ENCODE measurements around the gene MYH9.

MYH9 gene

DNA sequence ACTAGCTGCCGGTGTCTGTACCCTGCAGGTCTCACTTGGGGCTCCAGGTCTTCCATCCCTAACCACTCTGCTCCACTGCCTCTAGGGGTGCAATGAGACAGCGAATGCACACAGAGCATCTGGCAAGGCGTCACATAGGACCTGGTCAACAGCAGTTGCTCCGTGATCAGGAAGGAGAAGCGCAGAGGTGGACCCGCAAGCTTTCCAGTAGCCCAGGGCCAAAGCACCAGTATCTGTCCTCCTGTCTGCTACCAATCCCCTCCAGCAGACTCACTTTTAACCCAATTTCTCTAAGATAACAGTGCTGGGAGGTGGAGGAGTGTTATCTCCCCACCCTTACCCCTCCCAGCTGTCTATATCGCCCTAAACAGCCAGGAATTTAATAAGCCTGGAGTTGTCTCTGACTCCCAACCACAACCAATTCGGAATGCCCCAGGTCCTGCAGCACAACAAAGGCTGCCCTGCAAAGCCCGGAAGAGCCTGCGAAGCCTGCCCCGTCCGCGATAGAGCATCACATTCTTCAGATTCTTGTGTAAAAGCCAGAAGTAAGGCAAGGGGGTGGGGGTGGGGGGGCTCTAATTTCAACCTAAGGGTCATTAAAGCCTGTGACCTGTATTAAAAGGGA is 19.3 kb downstream of the MYH9 start (continued):
- TF ChIP-seq ATF2 (tag by site-specific recombination; IDR thresholded peaks at IDR 0.05; ENCODE audit: low read depth) (no peak), ZNF558 (tag by site-specific recombination; IDR thresholded peaks at IDR 0.05) (no peak), ZBTB7A (tag by site-specific recombination; IDR thresholded peaks at IDR 0.05; ENCODE audit: low read depth) (no peak)

- Histone ChIP-seq H3K4me3 (ENCODE audit: low read depth, low read length) (no peak overlapping the region), H3K4me1 (ENCODE audit: control insufficient read depth, insufficient read depth, low read length) (peaks cover 59% of the 10 kb centered on the region), H3K27ac (ENCODE audit: extremely low read depth, low read depth, low read length) (no peak overlapping the region), H3K9me3 (ENCODE audit: control insufficient read depth, insufficient read depth, low read depth, low read length) (no peaks in the 10 kb centered on the region), H3K36me3 (ENCODE audit: control insufficient read depth in 2 of 2, insufficient read depth in 1 of 2, low read length in 2 of 2) (peaks cover 4 to 7% of the 10 kb centered on the region in 2 experiments; a peak in 2 of 3 replicates)
- TF ChIP-seq BCL11A (tag by site-specific recombination; IDR thresholded peaks at IDR 0.05; ENCODE audit: low read depth) (no peak), BCL6B (tag by site-specific recombination; IDR thresholded peaks at IDR 0.05) (no peak), ZNF677 (tag by site-specific recombination; IDR thresholded peaks at IDR 0.05) (no peak), SCRT2 (tag by site-specific recombination; IDR thresholded peaks at IDR 0.05) (no peak), OSR2 (tag by site-specific recombination; IDR thresholded peaks at IDR 0.05) (no peak), ZFP41 (tag by site-specific recombination; IDR thresholded peaks at IDR 0.05; ENCODE audit: borderline replicate concordance) (no peak), ZNF843 (tag by site-specific recombination; IDR thresholded peaks at IDR 0.05) (no peak), ZFHX2 (tag by site-specific recombination; conservative IDR thresholded peaks at IDR 0.05) (no peak), ZNF626 (tag by site-specific recombination; IDR thresholded peaks at IDR 0.05) (no peak), FEZF1 (tag by site-specific recombination; IDR thresholded peaks at IDR 0.05) (no peak), SCRT1 (tag by site-specific recombination; IDR thresholded peaks at IDR 0.05; ENCODE audit: borderline replicate concordance) (no peak), TCF7L2 (IDR thresholded peaks at IDR 0.05; ENCODE audit: borderline replicate concordance, low read depth, low read length) (no peak), ZBTB20 (tag by site-specific recombination; IDR thresholded peaks at IDR 0.05) (no peak), SP3 (tag by site-specific recombination; IDR thresholded peaks at IDR 0.05) (no peak), KLF16 (tag by site-specific recombination; IDR thresholded peaks at IDR 0.05) (no peak), ZNF114 (tag by site-specific recombination; IDR thresholded peaks at IDR 0.05) (no peak)
- TF ChIP-seq, protein P1, sequence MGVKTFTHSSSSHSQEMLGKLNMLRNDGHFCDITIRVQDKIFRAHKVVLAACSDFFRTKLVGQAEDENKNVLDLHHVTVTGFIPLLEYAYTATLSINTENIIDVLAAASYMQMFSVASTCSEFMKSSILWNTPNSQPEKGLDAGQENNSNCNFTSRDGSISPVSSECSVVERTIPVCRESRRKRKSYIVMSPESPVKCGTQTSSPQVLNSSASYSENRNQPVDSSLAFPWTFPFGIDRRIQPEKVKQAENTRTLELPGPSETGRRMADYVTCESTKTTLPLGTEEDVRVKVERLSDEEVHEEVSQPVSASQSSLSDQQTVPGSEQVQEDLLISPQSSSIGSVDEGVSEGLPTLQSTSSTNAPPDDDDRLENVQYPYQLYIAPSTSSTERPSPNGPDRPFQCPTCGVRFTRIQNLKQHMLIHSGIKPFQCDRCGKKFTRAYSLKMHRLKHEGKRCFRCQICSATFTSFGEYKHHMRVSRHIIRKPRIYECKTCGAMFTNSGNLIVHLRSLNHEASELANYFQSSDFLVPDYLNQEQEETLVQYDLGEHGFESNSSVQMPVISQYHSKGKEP (tag by site-specific recombination; IDR thresholded peaks at IDR 0.05) = no peak
- TF ChIP-seq, protein P2, sequence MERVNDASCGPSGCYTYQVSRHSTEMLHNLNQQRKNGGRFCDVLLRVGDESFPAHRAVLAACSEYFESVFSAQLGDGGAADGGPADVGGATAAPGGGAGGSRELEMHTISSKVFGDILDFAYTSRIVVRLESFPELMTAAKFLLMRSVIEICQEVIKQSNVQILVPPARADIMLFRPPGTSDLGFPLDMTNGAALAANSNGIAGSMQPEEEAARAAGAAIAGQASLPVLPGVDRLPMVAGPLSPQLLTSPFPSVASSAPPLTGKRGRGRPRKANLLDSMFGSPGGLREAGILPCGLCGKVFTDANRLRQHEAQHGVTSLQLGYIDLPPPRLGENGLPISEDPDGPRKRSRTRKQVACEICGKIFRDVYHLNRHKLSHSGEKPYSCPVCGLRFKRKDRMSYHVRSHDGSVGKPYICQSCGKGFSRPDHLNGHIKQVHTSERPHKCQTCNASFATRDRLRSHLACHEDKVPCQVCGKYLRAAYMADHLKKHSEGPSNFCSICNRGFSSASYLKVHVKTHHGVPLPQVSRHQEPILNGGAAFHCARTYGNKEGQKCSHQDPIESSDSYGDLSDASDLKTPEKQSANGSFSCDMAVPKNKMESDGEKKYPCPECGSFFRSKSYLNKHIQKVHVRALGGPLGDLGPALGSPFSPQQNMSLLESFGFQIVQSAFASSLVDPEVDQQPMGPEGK (tag by site-specific recombination; IDR thresholded peaks at IDR 0.05) = no peak
- TF ChIP-seq, protein P3, sequence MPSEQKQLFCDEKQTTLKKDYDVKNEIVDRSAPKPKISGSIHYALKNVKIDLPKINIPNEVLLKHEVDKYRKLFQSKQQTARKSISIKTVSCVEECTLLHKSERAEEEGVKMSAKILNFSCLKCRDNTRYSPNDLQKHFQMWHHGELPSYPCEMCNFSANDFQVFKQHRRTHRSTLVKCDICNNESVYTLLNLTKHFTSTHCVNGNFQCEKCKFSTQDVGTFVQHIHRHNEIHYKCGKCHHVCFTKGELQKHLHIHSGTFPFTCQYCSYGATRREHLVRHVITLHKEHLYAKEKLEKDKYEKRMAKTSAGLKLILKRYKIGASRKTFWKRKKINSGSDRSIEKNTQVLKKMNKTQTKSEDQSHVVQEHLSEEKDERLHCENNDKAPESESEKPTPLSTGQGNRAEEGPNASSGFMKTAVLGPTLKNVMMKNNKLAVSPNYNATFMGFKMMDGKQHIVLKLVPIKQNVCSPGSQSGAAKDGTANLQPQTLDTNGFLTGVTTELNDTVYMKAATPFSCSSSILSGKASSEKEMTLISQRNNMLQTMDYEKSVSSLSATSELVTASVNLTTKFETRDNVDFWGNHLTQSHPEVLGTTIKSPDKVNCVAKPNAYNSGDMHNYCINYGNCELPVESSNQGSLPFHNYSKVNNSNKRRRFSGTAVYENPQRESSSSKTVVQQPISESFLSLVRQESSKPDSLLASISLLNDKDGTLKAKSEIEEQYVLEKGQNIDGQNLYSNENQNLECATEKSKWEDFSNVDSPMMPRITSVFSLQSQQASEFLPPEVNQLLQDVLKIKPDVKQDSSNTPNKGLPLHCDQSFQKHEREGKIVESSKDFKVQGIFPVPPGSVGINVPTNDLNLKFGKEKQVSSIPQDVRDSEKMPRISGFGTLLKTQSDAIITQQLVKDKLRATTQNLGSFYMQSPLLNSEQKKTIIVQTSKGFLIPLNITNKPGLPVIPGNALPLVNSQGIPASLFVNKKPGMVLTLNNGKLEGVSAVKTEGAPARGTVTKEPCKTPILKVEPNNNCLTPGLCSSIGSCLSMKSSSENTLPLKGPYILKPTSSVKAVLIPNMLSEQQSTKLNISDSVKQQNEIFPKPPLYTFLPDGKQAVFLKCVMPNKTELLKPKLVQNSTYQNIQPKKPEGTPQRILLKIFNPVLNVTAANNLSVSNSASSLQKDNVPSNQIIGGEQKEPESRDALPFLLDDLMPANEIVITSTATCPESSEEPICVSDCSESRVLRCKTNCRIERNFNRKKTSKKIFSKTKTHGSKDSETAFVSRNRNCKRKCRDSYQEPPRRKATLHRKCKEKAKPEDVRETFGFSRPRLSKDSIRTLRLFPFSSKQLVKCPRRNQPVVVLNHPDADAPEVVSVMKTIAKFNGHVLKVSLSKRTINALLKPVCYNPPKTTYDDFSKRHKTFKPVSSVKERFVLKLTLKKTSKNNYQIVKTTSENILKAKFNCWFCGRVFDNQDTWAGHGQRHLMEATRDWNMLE (tag by site-specific recombination; conservative IDR thresholded peaks at IDR 0.05; ENCODE audit: low read depth) = no peak
- POLR2A ChIA-PET = interaction anchor here (0.6 to 2.8 kb wide), 3 partner anchors 19 to 673 kb away, joined by 3 to 8 read pairs (median 3); partner anchors contain the start of gene MYH9
- CTCF ChIA-PET = interaction anchor here (1.5 kb wide), 1 partner anchor 101 kb away, joined by 4 read pairs; no protein-coding TSS in a partner anchor
Observed at GRCh38 chr22:36367479-36367878, 20.3 kb downstream of the MYH9 start.

All from HEK293 (cell line).